HT-29 (cell line): Measurements from ENCODE around the gene HAUS1. TPM values are rescaled to one million over a fixed set of nuclear protein-coding genes. Genes with fewer than 3 reads are reported as not detected.
"Not testable (repeated sequence)": the region's sequence is repeated elsewhere in the genome, so short reads cannot be mapped to it uniquely, and the experiment has no call there.

ENCODE experiments used
- DNase-seq: peaks from one replicate; pipeline ENCODE4 v3.0.0-alpha.2; 2015; ENCODE audit warnings: low spot score
- total RNA-seq: library from RNA; depleted of rRNA; stranded (reverse); fragments of >200 nt; shearing (Covaris generic); gene quantifications from 2 replicates; pipeline ENCODE4 v1.2.3, GENCODE V29; 2014

The HAUS1 gene
- total RNA-seq, 1 experiment from 2014 or later = 25.4 TPM

DNA sequence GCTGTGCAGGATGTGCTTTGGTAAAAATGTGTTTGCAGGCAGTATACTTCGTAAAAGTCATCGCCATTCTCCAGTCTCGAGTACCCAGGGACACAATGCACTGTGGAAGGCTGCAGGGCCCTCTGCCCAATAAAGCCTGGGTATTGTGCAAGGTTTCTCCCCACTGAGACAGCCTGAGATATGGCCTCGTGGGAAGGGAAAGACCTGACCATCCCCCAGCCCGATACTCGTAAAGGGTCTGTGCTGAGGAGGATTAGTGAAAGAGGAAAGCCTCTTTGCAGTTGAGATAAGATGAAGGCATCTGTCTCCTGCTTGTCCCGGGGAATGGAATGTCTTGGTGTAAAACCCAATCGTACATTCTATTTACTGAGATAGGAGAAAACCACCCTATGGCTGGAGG, 15.7 kb upstream of the HAUS1 start:
- not testable (repeated sequence) for DNase-seq

DNA sequence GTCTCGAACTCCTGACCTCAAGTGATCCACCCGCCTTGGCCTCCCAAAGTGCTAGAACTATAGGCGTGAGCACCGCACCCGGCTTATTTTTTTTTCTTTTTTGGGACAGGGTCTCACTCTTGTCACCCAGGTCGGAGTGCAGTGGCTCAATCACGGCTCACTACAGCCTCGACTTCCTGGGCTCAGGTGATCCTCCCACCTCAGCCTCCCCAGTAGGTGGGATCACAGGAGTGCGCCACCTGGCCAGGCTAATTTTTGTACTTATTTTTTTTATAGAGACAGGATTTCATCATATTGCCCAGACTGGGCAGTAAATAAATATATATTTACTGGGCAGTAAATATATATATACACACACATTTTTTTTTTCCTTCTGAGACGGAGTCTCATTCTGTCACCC, 8.7 kb upstream of the HAUS1 start:
- DNase-seq = no peak

DNA sequence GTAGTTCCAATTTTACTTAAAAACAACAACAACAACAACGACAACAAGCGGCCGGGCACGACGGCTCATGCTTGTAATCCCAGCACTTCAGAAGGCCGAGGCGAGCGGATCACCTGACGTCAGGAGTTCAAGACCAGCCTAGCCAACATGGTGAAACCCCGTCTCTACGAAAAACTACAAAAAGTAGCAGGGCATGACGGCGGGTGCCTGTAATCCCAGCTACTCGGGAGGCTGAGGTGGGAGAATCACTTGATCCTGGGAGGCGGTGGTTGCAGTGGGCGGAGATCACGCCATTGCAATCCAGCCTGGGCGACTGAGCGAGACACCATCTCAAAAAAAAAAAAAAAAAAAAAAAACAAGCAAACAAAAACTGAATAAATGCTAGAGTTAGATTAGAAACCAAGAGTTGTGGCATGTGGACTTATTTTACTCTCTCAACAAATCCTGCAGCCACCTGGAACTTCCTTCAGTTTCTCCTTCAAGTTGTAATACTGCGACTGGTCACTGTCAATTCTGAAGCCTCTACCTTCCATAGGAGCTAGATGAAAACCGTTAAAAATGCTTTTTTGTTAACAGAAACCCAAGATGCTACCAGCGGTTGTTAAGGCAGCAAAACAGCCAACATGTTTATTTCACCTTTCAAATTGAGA, 7.4 kb upstream of the HAUS1 start:
- DNase-seq = no peak

DNA sequence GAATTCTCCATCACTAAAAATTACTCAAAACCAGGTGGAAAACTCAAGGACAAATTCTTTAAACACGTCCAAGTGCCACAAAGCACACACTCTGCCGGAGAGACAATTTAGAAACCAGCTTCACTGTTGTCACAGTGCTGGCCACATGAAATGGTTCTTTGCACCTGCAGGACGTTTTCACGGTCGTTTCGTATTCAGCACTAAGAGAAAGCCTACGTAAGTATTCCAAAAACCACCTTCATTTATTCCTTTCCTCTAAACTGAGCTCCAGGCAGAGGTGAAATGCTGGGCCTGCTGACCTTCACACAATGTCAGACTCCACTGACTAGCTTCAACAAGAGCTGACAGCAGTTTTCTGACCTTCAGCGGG, 6.8 kb upstream of the HAUS1 start:
- DNase-seq = no peak

DNA sequence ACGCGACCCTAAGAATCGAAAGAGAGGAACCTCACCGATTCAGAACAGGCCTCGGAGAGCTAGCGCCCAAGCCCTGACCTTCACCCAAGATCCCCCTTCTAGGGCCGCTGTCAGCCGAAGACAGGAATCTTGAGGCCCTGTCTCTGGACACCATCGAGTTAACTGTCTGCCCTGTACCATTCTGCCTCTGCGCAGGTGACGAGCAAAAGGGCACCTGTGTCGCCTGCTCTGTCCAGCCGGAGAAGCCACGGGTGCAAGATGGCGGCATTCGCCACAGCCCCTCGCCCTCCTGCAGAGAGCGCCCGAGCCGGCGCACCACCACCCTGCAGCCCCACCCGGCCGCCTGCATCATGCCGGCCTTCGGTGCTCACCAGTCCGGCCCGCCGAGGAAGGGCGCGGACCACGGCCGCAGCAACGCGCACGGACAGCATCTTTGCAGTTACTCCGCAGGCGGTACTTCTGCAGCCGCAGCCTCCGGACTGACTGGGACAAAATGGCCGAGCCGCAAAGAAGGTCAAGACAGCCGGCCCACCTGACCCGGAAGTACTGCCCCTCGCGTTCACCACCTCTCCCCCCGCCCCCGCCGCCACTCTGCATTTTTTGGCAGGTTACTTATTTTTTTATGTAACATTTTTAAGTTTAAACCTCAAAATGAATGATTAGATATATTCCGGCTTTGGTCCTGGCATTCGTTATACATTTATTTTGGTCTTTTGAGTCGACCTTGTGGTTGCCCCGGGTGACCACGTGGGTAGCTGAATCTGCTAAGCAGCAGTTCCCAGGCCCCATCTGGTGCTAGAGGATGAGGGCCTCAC, 6.2 kb upstream of the HAUS1 start, which contains the start of gene ATP5F1A:
ATP5F1A (minus strand) TSS at position 496 of the 815 bp plus-strand sequence; CDS start at position 431, 65 bp downstream.
- peak; percentile 70 for DNase-seq

DNA sequence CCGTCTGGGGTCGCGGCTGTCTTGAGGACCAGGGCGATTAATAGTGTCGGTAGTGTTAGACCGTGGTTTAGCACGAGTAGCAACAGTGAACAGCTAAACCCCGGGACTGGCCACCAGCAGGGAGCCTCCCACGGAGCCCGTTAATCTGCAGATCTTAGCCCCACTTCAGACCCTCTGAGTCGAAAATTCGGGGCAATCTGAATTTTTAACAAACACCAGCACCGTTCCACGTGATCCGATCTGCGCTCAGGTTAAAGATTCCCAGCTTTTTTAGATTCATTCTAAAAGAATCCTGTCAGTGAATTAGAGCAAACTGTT, 5.6 kb upstream of the HAUS1 start:
- no peak for DNase-seq

- DNase-seq = no peak
Measured at GRCh38 chr18:46099463-46099862, 4.7 kb upstream of the HAUS1 start.

GRCh38 chr18:46109386-46109785, 5.2 kb downstream of the HAUS1 start:
- no peak for DNase-seq

GRCh38 chr18:46110406-46110805, 6.2 kb downstream of the HAUS1 start:
- no peak for DNase-seq

GRCh38 chr18:46113751-46114150, 9.6 kb downstream of the HAUS1 start:
- DNase-seq = no peak

GRCh38 chr18:46126625-46127024, 22.4 kb downstream of the HAUS1 start:
- DNase-seq = not testable (repeated sequence)

DNA sequence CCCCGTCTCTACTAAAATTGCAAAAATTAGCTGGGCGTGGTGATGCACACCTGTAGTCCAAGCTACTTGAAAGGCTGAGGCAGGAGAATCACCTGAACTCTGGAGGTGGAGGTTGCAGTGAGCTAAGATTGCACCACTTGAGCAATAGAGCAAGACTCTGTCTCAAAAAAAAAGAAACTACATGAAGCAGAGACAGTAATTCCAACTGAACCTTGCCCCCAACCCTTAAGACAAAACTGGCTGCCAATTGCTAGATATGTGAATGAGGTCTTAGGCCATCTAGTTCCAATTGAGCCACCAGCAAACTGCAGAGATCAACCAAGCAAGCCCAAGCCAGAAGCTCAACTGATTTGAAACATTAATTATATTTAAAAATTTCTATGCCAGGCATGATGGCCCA, 25.9 kb downstream of the HAUS1 start:
- DNase-seq = no peak

DNA sequence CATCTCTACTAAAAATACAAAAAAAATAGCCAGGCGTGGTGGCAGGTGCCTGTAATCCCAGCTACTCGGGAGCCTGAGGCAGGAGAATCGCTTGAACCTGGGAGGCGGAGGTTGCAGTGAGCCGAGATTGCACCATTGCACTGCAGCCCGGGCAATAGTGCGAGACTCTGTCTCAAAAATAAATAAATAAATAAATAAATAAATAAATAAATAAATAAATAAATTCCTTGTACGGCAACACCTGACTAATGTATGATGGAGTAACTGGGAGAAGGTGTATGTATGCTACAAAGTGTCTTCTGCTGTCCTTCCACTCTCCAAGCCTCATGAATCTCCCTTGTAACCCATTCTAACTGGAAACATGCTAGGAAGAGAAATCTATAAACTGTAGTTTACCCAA, 26.4 kb downstream of the HAUS1 start:
- not testable (repeated sequence) for DNase-seq

DNA sequence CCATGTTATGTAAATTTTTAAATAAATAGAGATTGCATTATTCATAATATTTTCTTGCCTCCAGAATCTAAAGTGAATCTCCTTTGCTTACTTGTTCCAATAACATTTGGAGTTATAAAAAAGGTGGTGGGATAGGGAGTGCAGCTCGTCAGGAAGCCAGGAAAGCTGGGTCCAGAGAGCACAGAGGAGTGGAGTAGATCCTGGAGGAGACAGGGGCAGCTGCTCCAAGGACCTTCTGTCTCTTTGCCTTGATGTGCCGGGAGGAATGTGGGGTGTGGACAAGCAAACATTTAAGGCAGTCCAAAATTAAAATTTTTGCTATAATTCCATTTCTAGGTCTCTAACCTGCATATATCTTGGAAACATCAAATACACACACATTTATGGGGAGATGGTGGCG, 29.3 kb downstream of the HAUS1 start:
- DNase-seq = no peak

DNA sequence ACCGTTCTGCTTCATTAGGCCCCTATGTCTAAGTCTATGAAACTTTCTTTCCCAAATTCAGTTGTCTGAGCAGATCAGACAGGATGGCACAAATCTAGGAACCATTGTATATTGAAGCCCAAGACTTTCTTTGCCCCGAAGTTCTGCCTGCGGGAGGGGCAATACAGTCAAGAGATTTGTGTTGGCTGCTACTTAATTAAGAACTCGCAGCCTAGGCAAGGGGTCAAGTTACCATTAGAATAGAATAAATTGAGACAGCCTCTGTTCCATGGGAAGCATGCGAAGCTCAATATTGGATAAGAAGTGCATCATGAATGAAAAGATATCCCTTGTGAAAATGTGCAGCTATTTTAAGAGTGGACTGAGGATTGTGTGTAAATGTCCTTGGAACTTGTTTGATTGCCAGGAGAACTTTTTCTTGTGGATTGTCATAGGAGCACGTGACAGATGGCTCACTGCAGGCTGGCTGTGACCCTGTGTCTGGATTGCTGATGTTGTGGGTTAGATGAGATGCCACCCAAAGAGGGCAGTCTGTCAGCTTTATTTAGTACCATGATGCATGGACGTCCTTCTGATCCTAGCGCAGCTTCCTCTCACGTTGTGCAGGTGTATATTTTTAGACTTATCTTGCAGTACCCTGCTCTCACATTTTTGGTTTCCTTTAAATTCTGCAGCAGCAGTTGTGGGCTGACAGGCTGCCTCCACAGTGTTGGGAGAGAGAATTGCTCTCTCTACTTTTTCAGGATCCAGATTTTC, 30.9 kb downstream of the HAUS1 start:
- no peak for DNase-seq

DNA sequence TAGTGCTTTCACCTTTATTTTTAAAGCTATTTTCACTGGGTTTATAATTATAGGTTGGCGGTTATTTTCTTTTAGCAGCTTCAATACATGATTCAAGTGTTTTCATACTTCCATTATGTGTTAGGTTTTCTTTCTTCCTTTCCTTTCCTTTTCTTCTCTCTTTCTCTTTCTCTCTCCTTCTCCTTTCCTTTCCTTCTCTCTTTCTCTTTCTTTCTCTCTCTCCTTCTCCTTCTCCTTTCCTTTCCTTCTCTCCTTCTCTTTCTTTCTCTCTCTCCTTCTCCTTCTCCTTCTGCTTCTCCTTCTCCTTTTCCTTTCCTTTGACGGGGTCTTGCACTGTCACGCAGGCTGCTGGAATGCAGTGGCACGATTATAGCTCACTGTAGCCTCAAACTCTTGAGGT, 36.0 kb downstream of the HAUS1 start:
- no peak for DNase-seq

DNA sequence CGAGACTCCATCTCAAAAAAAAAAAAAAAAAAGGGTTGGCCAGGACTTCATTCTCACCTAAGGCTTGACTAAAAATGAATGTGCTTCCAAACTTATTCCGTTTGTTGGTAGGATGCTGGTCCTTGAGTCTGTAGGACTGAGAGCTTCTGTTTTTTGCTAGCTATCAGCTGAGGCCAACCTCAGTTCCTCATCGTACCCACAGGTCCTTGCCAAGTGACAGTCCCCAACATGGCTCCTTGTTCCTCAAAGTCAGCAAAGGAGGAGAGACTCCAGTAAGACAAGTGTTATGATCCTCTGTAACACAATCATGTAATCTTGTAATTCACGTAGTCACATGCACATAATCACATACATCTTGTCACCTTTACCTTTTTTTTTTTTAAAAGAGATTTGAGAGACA, 37.0 kb downstream of the HAUS1 start:
- DNase-seq = no peak

DNA sequence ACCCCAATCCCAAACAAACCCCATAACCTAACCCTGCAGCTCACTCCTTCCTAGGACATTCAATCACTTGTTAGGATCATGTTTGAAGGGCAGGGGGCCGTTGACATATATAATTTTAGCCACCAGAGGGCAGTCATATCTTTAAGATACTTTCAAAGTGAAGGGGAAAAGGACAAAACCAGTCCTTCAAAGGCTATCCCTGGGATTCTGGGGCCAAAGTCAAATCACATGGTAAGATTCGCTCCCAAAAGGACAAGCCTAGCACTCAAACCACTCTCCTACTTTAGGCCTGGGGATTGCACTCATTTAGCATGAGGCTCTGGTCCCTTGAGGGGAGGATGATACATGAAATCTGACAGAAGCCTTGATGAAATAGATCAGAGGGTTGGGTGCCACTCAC, 44.6 kb downstream of the HAUS1 start:
- peak; percentile 73 for DNase-seq

DNA sequence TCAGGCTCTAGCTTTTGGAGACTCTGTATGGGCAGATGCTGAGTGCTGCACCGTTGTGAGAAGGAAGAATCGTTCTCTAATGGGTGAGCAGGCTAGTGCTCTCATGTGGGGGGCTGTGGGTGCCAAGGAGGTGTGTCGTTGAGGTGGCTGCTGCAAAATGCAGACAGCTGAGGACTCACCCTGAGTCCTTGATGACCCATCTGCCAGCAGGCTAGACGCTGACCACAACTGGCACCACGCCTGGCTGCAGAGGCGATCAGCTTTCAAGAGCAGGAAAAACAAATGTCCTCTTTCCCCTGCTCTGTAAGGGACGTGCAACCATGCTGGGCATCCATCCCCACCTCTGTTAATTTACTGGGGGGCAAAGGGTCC, 48.2 kb downstream of the HAUS1 start:
- no peak for DNase-seq

GRCh38 chr18:46152808-46153617, 48.8 kb downstream of the HAUS1 start:
- peak; percentile 20 for DNase-seq

- DNase-seq = peak; percentile 31
Measured at GRCh38 chr18:46155641-46156051, 51.5 kb downstream of the HAUS1 start.
